OCI-M2 (cell line): ENCODE measurements around the gene HS2ST1.

Experiments
- DNase-seq: peaks from one replicate; lab custom pipeline; 2025; ENCODE audit not compliant: unreplicated experiment; lab: John Stamatoyannopoulos, UW

HS2ST1 gene

GRCh38 chr1:87104945-87105344 is 190.5 kb downstream of the HS2ST1 start:
- DNase-seq: no peak

- no peak for DNase-seq
Observed at GRCh38 chr1:87106144-87106543, 191.7 kb downstream of the HS2ST1 start.

GRCh38 chr1:87106867-87107266 is 192.4 kb downstream of the HS2ST1 start:
- DNase-seq: no peak

GRCh38 chr1:87108228-87108627 is 193.8 kb downstream of the HS2ST1 start:
- DNase-seq: no peak

GRCh38 chr1:87108814-87109411 is 194.5 kb downstream of the HS2ST1 start:
- no peak for DNase-seq

GRCh38 chr1:87111659-87112371 is 197.4 kb downstream of the HS2ST1 start:
- DNase-seq: no peak

GRCh38 chr1:87113313-87113712 is 198.9 kb downstream of the HS2ST1 start:
- DNase-seq: no peak

GRCh38 chr1:87115317-87115890 is 201.0 kb downstream of the HS2ST1 start:
- no peak for DNase-seq

- DNase-seq: no peak
Observed at GRCh38 chr1:87115891-87116290, 201.5 kb downstream of the HS2ST1 start.

- no peak for DNase-seq
Observed at GRCh38 chr1:87117761-87118368, 203.4 kb downstream of the HS2ST1 start.

- no peak for DNase-seq
Observed at GRCh38 chr1:87119541-87120140, 205.2 kb downstream of the HS2ST1 start.

GRCh38 chr1:87120779-87121178 is 206.3 kb downstream of the HS2ST1 start:
- no peak for DNase-seq

GRCh38 chr1:87121711-87122163 is 207.3 kb downstream of the HS2ST1 start:
- no peak for DNase-seq

GRCh38 chr1:87122243-87122642 is 207.8 kb downstream of the HS2ST1 start:
- DNase-seq: no peak

- DNase-seq: no peak
Observed at GRCh38 chr1:87123610-87124009, 209.2 kb downstream of the HS2ST1 start.

GRCh38 chr1:87126886-87127505 is 212.6 kb downstream of the HS2ST1 start:
- DNase-seq: no peak

- DNase-seq: no peak
Observed at GRCh38 chr1:87127581-87127980, 213.1 kb downstream of the HS2ST1 start.

GRCh38 chr1:87129038-87129437 is 214.6 kb downstream of the HS2ST1 start:
- DNase-seq: no peak

GRCh38 chr1:87129606-87130005 is 215.2 kb downstream of the HS2ST1 start:
- no peak for DNase-seq

GRCh38 chr1:87130438-87130837 is 216.0 kb downstream of the HS2ST1 start:
- no peak for DNase-seq

- no peak for DNase-seq
Observed at GRCh38 chr1:87131809-87132283, 217.4 kb downstream of the HS2ST1 start.
